ENCODE results near the gene TLE7. TPM values are rescaled to one million over a fixed set of nuclear protein-coding genes. Genes with fewer than 3 reads are reported as not detected.

Gene TLE7
- total and polyA plus RNA-seq, 2 of the 8 experiments (the other 6 are each of a cell fraction or from before 2014, with no cell fraction given), result 0.03 TPM; not detected in 1

GRCh38 chr16:71436473-71436872 is 5.4 kb downstream of the TLE7 start:
- no peak overlapping the region for H3K27ac ChIP-seq (ENCODE audit: low read depth, low read length)
- ChIA-PET POLR2A (ENCODE audit: partially characterized antibody) (no interaction called here), CTCF (ENCODE audit: partially characterized antibody) (interaction anchor here (0.6 to 1.3 kb wide), 4 partner anchors 10 to 187 kb away, joined by 3 read pairs; no protein-coding TSS in a partner anchor)
- H2BK15ac ChIP-seq (ENCODE audit: low read length), result no peak overlapping the region
- no peak overlapping the region for H3K14ac ChIP-seq (ENCODE audit: insufficient read length)
- no peaks in the 10 kb centered on the region for H3K36me3 ChIP-seq (ENCODE audit: control insufficient read depth in 2 of 4, insufficient read depth in 4 of 4, low read length in 3 of 4)
- H3K4me3 ChIP-seq (ENCODE audit: extremely low read depth in 1 of 4, insufficient read depth in 2 of 4, low read depth in 3 of 4, low read length in 4 of 4), result no peak overlapping the region
- H2AFZ ChIP-seq (ENCODE audit: low read length), result no peak overlapping the region
- no peaks in the 10 kb centered on the region for H4K20me1 ChIP-seq (replicated peaks in 1 of 2; ENCODE audit: control insufficient read depth in 1 of 2, insufficient read depth in 2 of 2, low read length in 2 of 2)
- H3K18ac ChIP-seq (ENCODE audit: extremely low read depth, low read length), result no peak overlapping the region
- no peak overlapping the region for H3K4me2 ChIP-seq (ENCODE audit: insufficient read depth in 1 of 2, low read depth in 2 of 2, low read length in 2 of 2)
- no peaks in the 10 kb centered on the region; a peak in 1 of 4 replicates for H3K9me3 ChIP-seq (ENCODE audit: insufficient read depth in 2 of 2, low read depth in 1 of 2, low read length in 1 of 2)
- no peak overlapping the region for H2BK5ac ChIP-seq (ENCODE audit: low read depth, low read length)
- WGBS, 2 experiments (ENCODE audit: extremely low coverage in 1 of 2, insufficient coverage in 1 of 2, insufficient read length in 1 of 2, insufficient replicate concordance in 2 of 2, low coverage in 1 of 2, low lambda C conversion rate in 2 of 2, missing lambda C conversion rate in 1 of 2), result 91% methylated on average over 7 of the region's 7 CpGs; no CpG with 5 or more reads in 1 of the 2 experiments
- no peak overlapping the region for H4K5ac ChIP-seq (ENCODE audit: insufficient read length, low read depth, low read length)
- H2BK20ac ChIP-seq (ENCODE audit: low read length), result no peak overlapping the region
- DNase-seq (ENCODE audit: low read depth in 1 of 2, low spot score in 2 of 2), result no peak
- H3K23ac ChIP-seq (ENCODE audit: insufficient read length), result no peak overlapping the region
- H3K23me2 ChIP-seq (ENCODE audit: low read depth, low read length), result no peaks in the 10 kb centered on the region
- H3K4me1 ChIP-seq (replicated peaks in 1 of 4; ENCODE audit: control insufficient read depth in 3 of 4, insufficient read depth in 4 of 4, low read length in 3 of 4), result no peaks in the 10 kb centered on the region; a peak in 1 of 7 replicates
- H2BK120ac ChIP-seq (replicated peaks; ENCODE audit: low read depth, low read length), result no peak overlapping the region
- H3K9ac ChIP-seq (replicated peaks in 1 of 4; ENCODE audit: extremely low read depth in 1 of 4, low read depth in 3 of 4, low read length in 3 of 4), result no peak overlapping the region
- no peak overlapping the region for H3K56ac ChIP-seq (replicated peaks; ENCODE audit: insufficient read length, low read depth, low read length)
- no peak overlapping the region for H2BK12ac ChIP-seq (ENCODE audit: low read depth, low read length)
- H2AK5ac ChIP-seq (ENCODE audit: low read depth, low read length), result no peak overlapping the region
- no peaks in the 10 kb centered on the region for H3K79me2 ChIP-seq (ENCODE audit: control insufficient read depth in 1 of 2, insufficient read depth in 2 of 2, low read length in 2 of 2)
- TF ChIP-seq CBX5 (IDR thresholded peaks at IDR 0.05; ENCODE audit: low read depth, low read length) (no peak), ZNF274 (IDR thresholded peaks at IDR 0.05; ENCODE audit: borderline replicate concordance, extremely low read depth, low read length) (no peak), POLR2A (IDR thresholded peaks at IDR 0.05; ENCODE audit: control extremely low read depth in 1 of 2, low read depth in 2 of 2, low read length in 2 of 2) (no peak), PHF8 (conservative IDR thresholded peaks at IDR 0.05; ENCODE audit: low read depth, low read length) (no peak), BRCA1 (IDR thresholded peaks at IDR 0.05; ENCODE audit: low read depth, low read length) (no peak), KDM4A (IDR thresholded peaks at IDR 0.05; ENCODE audit: low read depth, low read length, severe bottlenecking) (no peak), JUN (IDR thresholded peaks at IDR 0.05; ENCODE audit: low read depth, low read length) (no peak), EGR1 (IDR thresholded peaks at IDR 0.05; ENCODE audit: borderline replicate concordance, low read depth, low read length) (no peak), BACH1 (IDR thresholded peaks at IDR 0.05; ENCODE audit: low read length) (no peak), HDAC6 (IDR thresholded peaks at IDR 0.05; ENCODE audit: low read depth, low read length) (no peak), SRF (IDR thresholded peaks at IDR 0.05; ENCODE audit: low read depth, low read length) (no peak), SIX5 (IDR thresholded peaks at IDR 0.05; ENCODE audit: low read depth, low read length) (no peak), RBBP5 (IDR thresholded peaks at IDR 0.05; ENCODE audit: borderline replicate concordance, low read depth, low read length) (no peak), TEAD4 (IDR thresholded peaks at IDR 0.05; ENCODE audit: low read depth, low read length) (no peak), POLR2AphosphoS5 (IDR thresholded peaks at IDR 0.05; ENCODE audit: low read depth, low read length) (no peak), MAFK (IDR thresholded peaks at IDR 0.05; ENCODE audit: low read depth, low read length) (no peak)
- H3K4ac ChIP-seq (replicated peaks; ENCODE audit: insufficient read length, low read depth, low read length), result no peak overlapping the region
- H4K91ac ChIP-seq (replicated peaks; ENCODE audit: insufficient read length, low read length), result no peak overlapping the region
- H3K27me3 ChIP-seq (replicated peaks in 1 of 4; ENCODE audit: control insufficient read depth in 3 of 4, extremely low read depth in 1 of 4, insufficient read depth in 3 of 4, low read length in 3 of 4), result 0 out of 7 replicates have a peak, but pooled peaks cover 0 to 3% (median 0%) of the 10 kb centered on the region in 4 experiments
- no peak for FAIRE-seq
- no peaks in the 10 kb centered on the region for H3K79me1 ChIP-seq (ENCODE audit: low read depth, low read length)
- H4K8ac ChIP-seq (ENCODE audit: extremely low read depth, insufficient read depth, low read length), result no peak overlapping the region
